Breast epithelium (tissue), 4 donors: ENCODE measurements around the gene IL15. TPM values are rescaled to one million over a fixed set of nuclear protein-coding genes. Genes with fewer than 3 reads are reported as not detected.

Experiments used
- DNase-seq, 2 donors: peaks; one replicate each; pipeline ENCODE4 v3.0.0-alpha.2; 2019; ENCODE audit warnings: low spot score in 2 of 2
- H3K27ac ChIP-seq, 2 donors: fragments of 200-600 bp; sonication (generic) in 1 of 2; one replicate each; pipeline ENCODE4 v1.5.1; 2016 to 2019; ENCODE audit warnings: mild to moderate bottlenecking in 1 of 2
- H3K27me3 ChIP-seq, 2 donors: fragments of 200-600 bp; sonication (generic) in 1 of 2; one replicate each; pipeline versions ENCODE4 v1.5.1 to v1.6.0; 2017 to 2019; ENCODE audit warnings: control low read depth in 1 of 2, mild to moderate bottlenecking in 1 of 2
- H3K36me3 ChIP-seq: fragments of 200-600 bp; one replicate; pipeline ENCODE4 v1.5.1; 2019
- H3K4me1 ChIP-seq, 2 donors: fragments of 200-600 bp; sonication (generic); one replicate each; pipeline ENCODE4 v1.5.1; 2016 to 2019; ENCODE audit warnings: control low read depth in 1 of 2
- H3K4me3 ChIP-seq, 3 donors: fragments of 200-600 bp; sonication (generic); 1 replicate in 2 of 3; 2 replicates in 1 of 3; pipeline ENCODE4 v1.5.1; 2016 to 2019; ENCODE audit warnings: mild to moderate bottlenecking in 3 of 3, moderate library complexity in 2 of 3
- H3K9me3 ChIP-seq, 2 donors: fragments of 200-600 bp; sonication (generic) in 1 of 2; one replicate each; pipeline ENCODE4 v1.5.1; 2016 to 2019; ENCODE audit warnings: control low read depth in 1 of 2
- CTCF ChIP-seq, 3 donors: fragments of 450-650 bp; IDR thresholded peaks; one replicate each; pipeline ENCODE4 v1.5.1; 2016 to 2017; ENCODE audit warnings: antibody characterized with exemption in 3 of 3, mild to moderate bottlenecking in 3 of 3, moderate library complexity in 3 of 3
- POLR2A ChIP-seq: fragments of 450-650 bp; IDR thresholded peaks from one replicate; pipeline ENCODE4 v1.6.1; 2016; ENCODE audit warnings: antibody characterized with exemption, mild to moderate bottlenecking, moderate library complexity
- POLR2AphosphoS5 ChIP-seq, 3 donors: sonication (generic); formaldehyde crosslinking; IDR thresholded peaks; one replicate each; pipeline ENCODE4 v1.6.1; 2017; ENCODE audit warnings: antibody characterized with exemption in 3 of 3
- intact Hi-C: fragments of 100-400 bp; cut with DNase I; formaldehyde crosslinking; loops from one replicate; pipeline ENCODE4 v1.15.1; 2023; ENCODE audit warnings: low total_unique reads
- total RNA-seq, 3 donors: library from RNA; depleted of rRNA; stranded (reverse); fragments of >200 nt; gene quantifications; one replicate each; pipeline ENCODE4 v1.1.0, GENCODE V29; 2016

IL15 gene
- total RNA-seq, 3 donors from 2014 or later, result 4.0 to 5.6 (median 5.1) TPM

GRCh38 chr4:141763374-141763773, 127.0 kb downstream of the IL15 start:
- no peaks in the 10 kb centered on the region for H3K27me3 ChIP-seq
- H3K9me3 ChIP-seq, result no peaks in the 10 kb centered on the region
- H3K27ac ChIP-seq, result no peak overlapping the region
- H3K4me1 ChIP-seq, result no peaks in the 10 kb centered on the region
- no peaks in the 10 kb centered on the region for H3K36me3 ChIP-seq
- no peak for TF ChIP-seq POLR2A
- TF ChIP-seq POLR2AphosphoS5 (IDR thresholded peaks at IDR 0.05), result no peak
- TF ChIP-seq CTCF (IDR thresholded peaks at IDR 0.05), result no peak
- no peak overlapping the region for H3K4me3 ChIP-seq
- intact Hi-C loops, result no loop called here
- DNase-seq, result no peak

DNA sequence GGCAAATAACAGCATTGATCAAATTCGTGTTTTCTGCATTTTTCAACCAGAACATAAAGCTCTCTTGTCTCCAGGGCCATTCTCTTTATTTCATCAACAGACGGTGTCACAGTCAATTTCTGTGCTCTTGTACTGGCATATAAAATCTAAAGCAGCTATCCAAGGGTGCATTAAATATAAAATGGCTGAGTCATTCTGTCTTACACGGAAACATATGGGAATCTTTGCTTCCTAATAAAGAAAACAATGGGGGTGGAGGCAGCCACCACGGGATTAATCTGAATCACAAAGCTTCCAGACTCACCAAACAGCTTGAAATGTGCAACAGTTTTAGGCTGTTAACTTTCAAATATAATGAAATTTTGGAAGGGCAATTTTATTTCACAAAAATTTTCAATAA, 132.6 kb downstream of the IL15 start:
- Histone ChIP-seq H3K4me3 (no peak overlapping the region), H3K27me3 (no peaks in the 10 kb centered on the region), H3K9me3 (no peaks in the 10 kb centered on the region), H3K27ac (no peak overlapping the region), H3K4me1 (no peaks in the 10 kb centered on the region), H3K36me3 (no peaks in the 10 kb centered on the region)
- no peak for DNase-seq
- intact Hi-C loops, result no loop called here
- no peak for TF ChIP-seq POLR2A
- no peak for TF ChIP-seq POLR2AphosphoS5 (IDR thresholded peaks at IDR 0.05)
- TF ChIP-seq CTCF (IDR thresholded peaks at IDR 0.05), result no peak

GRCh38 chr4:141771889-141772830, 135.8 kb downstream of the IL15 start:
- H3K9me3 ChIP-seq, result no peaks in the 10 kb centered on the region
- TF ChIP-seq CTCF (IDR thresholded peaks at IDR 0.05) (no peak), POLR2AphosphoS5 (IDR thresholded peaks at IDR 0.05) (no peak), POLR2A (no peak)
- intact Hi-C loops, result no loop called here
- H3K4me3 ChIP-seq, result no peak overlapping the region
- no peaks in the 10 kb centered on the region for H3K4me1 ChIP-seq
- no peak for DNase-seq
- no peaks in the 10 kb centered on the region for H3K36me3 ChIP-seq
- no peak overlapping the region for H3K27ac ChIP-seq
- H3K27me3 ChIP-seq, result no peaks in the 10 kb centered on the region

DNA sequence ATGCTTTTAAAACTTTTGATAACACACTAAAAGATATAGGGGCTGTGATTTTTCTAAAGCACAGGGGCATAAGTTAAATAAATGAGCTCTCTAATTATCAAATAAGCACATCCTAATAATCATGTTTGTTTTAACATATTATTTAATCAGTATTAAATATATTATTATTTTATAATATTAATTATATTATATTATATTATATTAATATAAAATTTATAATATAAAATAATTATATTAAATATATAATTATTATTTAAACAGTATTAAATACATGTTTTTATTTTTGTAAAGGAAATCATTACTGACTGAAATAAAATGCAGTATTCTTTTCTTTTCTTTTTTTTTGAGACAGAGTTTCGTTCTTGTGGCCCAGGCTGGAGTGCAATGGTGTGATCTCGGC, 136.5 kb downstream of the IL15 start:
- no peaks in the 10 kb centered on the region for H3K9me3 ChIP-seq
- no peaks in the 10 kb centered on the region for H3K27me3 ChIP-seq
- intact Hi-C loops, result no loop called here
- TF ChIP-seq POLR2A (no peak), CTCF (IDR thresholded peaks at IDR 0.05) (no peak), POLR2AphosphoS5 (IDR thresholded peaks at IDR 0.05) (no peak)
- H3K36me3 ChIP-seq, result no peaks in the 10 kb centered on the region
- H3K4me3 ChIP-seq, result no peak overlapping the region
- H3K4me1 ChIP-seq, result no peaks in the 10 kb centered on the region
- no peak overlapping the region for H3K27ac ChIP-seq
- DNase-seq, result no peak

DNA sequence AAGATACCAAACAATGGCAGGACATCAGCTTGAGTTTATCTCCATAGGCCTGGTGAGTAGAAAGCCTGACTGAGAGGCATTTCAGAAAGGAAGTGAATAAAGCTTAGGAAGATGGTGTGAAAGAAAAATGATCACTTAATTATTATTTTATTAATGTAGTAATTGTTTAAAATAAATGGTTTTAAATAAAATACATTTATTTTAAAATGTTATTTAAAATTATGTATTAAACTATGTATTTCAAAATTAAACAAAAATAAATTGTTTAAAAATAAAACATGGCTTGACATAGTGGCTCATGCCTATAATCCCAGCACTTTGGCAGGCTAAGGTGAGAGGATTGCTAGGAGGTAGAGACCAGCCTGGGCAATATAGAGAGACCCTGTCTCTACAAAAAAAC, 145.8 kb downstream of the IL15 start:
- no peak for DNase-seq
- H3K4me1 ChIP-seq, result no peaks in the 10 kb centered on the region
- intact Hi-C loops, result loop anchor here (10.0 kb wide), 1 partner anchor 847 kb away; no protein-coding TSS in a partner anchor
- no peaks in the 10 kb centered on the region for H3K9me3 ChIP-seq
- TF ChIP-seq POLR2AphosphoS5 (IDR thresholded peaks at IDR 0.05) (no peak), CTCF (IDR thresholded peaks at IDR 0.05) (no peak), POLR2A (no peak)
- no peak overlapping the region for H3K27ac ChIP-seq
- no peak overlapping the region for H3K4me3 ChIP-seq
- H3K27me3 ChIP-seq, result no peaks in the 10 kb centered on the region
- H3K36me3 ChIP-seq, result no peaks in the 10 kb centered on the region
